NB4 (cell line): ENCODE results near the gene SRGAP1.

Experiments used
- MYC ChIP-seq: IDR thresholded peaks from 2 replicates; pipeline ENCODE4 v1.6.1; 2011; ENCODE audit warnings: low read depth, low read length
- TF ChIP-seq, protein P1 (sequence below): IDR thresholded peaks from one replicate; pipeline ENCODE4 v1.5.1; 2012; ENCODE audit warnings: low read depth, low read length

- TF ChIP-seq MYC = no peak
- TF ChIP-seq, protein P1, sequence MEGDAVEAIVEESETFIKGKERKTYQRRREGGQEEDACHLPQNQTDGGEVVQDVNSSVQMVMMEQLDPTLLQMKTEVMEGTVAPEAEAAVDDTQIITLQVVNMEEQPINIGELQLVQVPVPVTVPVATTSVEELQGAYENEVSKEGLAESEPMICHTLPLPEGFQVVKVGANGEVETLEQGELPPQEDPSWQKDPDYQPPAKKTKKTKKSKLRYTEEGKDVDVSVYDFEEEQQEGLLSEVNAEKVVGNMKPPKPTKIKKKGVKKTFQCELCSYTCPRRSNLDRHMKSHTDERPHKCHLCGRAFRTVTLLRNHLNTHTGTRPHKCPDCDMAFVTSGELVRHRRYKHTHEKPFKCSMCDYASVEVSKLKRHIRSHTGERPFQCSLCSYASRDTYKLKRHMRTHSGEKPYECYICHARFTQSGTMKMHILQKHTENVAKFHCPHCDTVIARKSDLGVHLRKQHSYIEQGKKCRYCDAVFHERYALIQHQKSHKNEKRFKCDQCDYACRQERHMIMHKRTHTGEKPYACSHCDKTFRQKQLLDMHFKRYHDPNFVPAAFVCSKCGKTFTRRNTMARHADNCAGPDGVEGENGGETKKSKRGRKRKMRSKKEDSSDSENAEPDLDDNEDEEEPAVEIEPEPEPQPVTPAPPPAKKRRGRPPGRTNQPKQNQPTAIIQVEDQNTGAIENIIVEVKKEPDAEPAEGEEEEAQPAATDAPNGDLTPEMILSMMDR = no peak
Observed at GRCh38 chr12:63924781-63925180, 80.3 kb downstream of the SRGAP1 start.
